ENCODE data around the gene ARHGAP26.

ARHGAP26 gene

DNA sequence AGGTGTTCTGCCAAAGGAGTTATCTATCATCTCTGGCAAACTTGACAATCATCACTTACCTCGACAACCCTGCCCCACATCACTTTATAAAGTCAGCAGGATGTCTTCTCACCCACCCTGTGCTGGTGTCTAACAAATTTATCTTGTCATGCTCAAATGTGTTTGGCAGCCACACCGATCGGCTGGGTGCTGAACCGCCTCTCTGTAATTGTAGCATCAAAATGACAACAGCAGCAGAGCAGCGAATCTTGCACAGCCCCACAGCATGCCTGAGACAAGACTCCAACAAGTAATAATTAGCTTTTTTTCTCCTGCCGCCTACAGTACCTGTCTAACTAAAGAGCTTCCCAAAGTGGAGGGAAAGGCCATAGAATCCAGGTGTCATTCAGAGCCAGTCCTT lies 457.1 kb downstream of the ARHGAP26 start:
- no peaks in the 10 kb centered on the region for H3K27me3 Mint-ChIP-seq
- peaks cover 9% of the 10 kb centered on the region for H3K36me3 Mint-ChIP-seq
- no peaks in the 10 kb centered on the region for H3K9me3 Mint-ChIP-seq (ENCODE audit: low read depth)
- H3K4me1 Mint-ChIP-seq (ENCODE audit: low read depth): peaks cover 39% of the 10 kb centered on the region
- peak overlapping the region; percentile 36 for H3K27ac Mint-ChIP-seq
- no peak overlapping the region for H3K4me3 Mint-ChIP-seq

- Mint-ChIP-seq H3K4me3 (no peak overlapping the region), H3K9me3 (ENCODE audit: low read depth) (no peaks in the 10 kb centered on the region), H3K27me3 (no peaks in the 10 kb centered on the region), H3K27ac (peak overlapping the region; percentile 52), H3K36me3 (peaks cover 9% of the 10 kb centered on the region), H3K4me1 (ENCODE audit: low read depth) (peaks cover 28% of the 10 kb centered on the region)
Measured at GRCh38 chr5:143228597-143229293, 458.6 kb downstream of the ARHGAP26 start.

DNA sequence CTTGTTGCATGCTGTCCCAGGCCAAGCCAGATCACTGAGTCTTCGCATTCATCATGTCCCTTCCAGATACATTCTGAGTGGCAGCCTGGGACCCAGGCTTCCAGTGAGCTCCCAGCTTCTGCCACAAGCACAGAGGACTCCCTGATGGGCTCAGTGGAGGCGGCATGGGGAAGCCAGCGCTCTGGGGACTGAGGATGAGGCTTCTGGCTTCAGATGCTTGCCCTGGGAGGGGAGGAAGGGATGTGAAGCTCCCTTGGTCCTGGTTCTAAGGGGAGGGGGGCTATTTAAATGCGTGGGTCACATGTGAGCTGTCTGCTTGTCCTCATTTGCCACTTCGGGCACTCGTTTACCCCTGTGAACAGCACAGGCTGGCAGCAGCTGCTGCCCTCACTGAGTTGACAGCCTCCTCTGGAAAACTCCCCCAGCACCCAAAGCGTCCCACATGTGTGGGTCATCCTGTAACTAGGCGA lies 459.3 kb downstream of the ARHGAP26 start:
- Mint-ChIP-seq H3K4me1 (ENCODE audit: low read depth) (peaks cover 28% of the 10 kb centered on the region), H3K27ac (peak overlapping the region; percentile 84), H3K4me3 (peak overlapping the region; percentile 73), H3K9me3 (ENCODE audit: low read depth) (no peaks in the 10 kb centered on the region), H3K36me3 (peaks cover 4% of the 10 kb centered on the region), H3K27me3 (no peaks in the 10 kb centered on the region)

- Mint-ChIP-seq H3K4me1 (ENCODE audit: low read depth) (peaks cover 28% of the 10 kb centered on the region), H3K9me3 (ENCODE audit: low read depth) (no peaks in the 10 kb centered on the region)
Measured at GRCh38 chr5:143229896-143230675, 459.9 kb downstream of the ARHGAP26 start.

GRCh38 chr5:143230676-143230996 lies 460.5 kb downstream of the ARHGAP26 start:
- Mint-ChIP-seq H3K4me3 (no peak overlapping the region), H3K36me3 (no peaks in the 10 kb centered on the region), H3K27ac (no peak overlapping the region), H3K4me1 (ENCODE audit: low read depth) (peaks cover 28% of the 10 kb centered on the region), H3K27me3 (no peaks in the 10 kb centered on the region), H3K9me3 (ENCODE audit: low read depth) (no peaks in the 10 kb centered on the region)

More at GRCh38 chr5:143229896-143230675, 459.9 kb downstream of the ARHGAP26 start:
- Mint-ChIP-seq H3K27me3 (no peaks in the 10 kb centered on the region), H3K36me3 (no peaks in the 10 kb centered on the region), H3K27ac (peak overlapping the region; percentile 84), H3K4me3 (peak overlapping the region; percentile 73)

GRCh38 chr5:143231416-143231815 lies 461.2 kb downstream of the ARHGAP26 start:
- Mint-ChIP-seq H3K27me3 (no peaks in the 10 kb centered on the region), H3K27ac (no peak overlapping the region), H3K4me1 (ENCODE audit: low read depth) (peaks cover 28% of the 10 kb centered on the region), H3K36me3 (peaks cover 2% of the 10 kb centered on the region), H3K4me3 (no peak overlapping the region), H3K9me3 (ENCODE audit: low read depth) (no peaks in the 10 kb centered on the region)

GRCh38 chr5:143231973-143232812 lies 462.0 kb downstream of the ARHGAP26 start:
- Mint-ChIP-seq H3K4me1 (ENCODE audit: low read depth) (peaks cover 28% of the 10 kb centered on the region), H3K4me3 (no peak overlapping the region), H3K36me3 (peaks cover 4% of the 10 kb centered on the region), H3K27ac (no peak overlapping the region), H3K27me3 (peaks cover 1% of the 10 kb centered on the region), H3K9me3 (ENCODE audit: low read depth) (no peaks in the 10 kb centered on the region)

DNA sequence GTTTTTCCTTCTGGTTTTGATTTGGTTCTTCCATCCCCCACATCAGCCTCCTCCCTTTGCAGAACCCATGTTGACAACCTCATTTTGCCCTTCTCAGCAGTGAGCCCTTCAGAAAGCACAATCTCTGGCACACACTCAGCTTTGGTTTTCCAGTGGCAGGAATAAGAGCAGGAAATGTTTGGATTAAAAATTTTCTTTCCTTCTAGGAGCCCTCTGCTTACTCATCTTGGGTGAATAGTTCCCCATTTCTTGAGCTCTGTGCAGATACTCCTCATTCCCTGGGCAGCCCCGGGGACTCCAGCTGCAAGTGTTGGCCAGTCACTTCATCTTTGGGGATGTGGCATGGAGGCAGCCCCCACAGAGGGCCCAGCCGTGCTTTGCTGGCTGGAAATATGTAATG lies 462.9 kb downstream of the ARHGAP26 start:
- peaks cover 4% of the 10 kb centered on the region for H3K36me3 Mint-ChIP-seq
- H3K9me3 Mint-ChIP-seq (ENCODE audit: low read depth): no peaks in the 10 kb centered on the region
- H3K27ac Mint-ChIP-seq: no peak overlapping the region
- H3K27me3 Mint-ChIP-seq: peaks cover 1% of the 10 kb centered on the region
- peaks cover 27% of the 10 kb centered on the region for H3K4me1 Mint-ChIP-seq (ENCODE audit: low read depth)
- no peak overlapping the region for H3K4me3 Mint-ChIP-seq

- H3K27me3 Mint-ChIP-seq: peaks cover 1% of the 10 kb centered on the region
Measured at GRCh38 chr5:143234162-143234842, 464.1 kb downstream of the ARHGAP26 start.

GRCh38 chr5:143235423-143235822 lies 465.2 kb downstream of the ARHGAP26 start:
- Mint-ChIP-seq H3K27ac (no peak overlapping the region), H3K4me3 (no peak overlapping the region), H3K9me3 (ENCODE audit: low read depth) (no peaks in the 10 kb centered on the region), H3K4me1 (ENCODE audit: low read depth) (peaks cover 7% of the 10 kb centered on the region), H3K36me3 (peaks cover 6% of the 10 kb centered on the region), H3K27me3 (peaks cover 1% of the 10 kb centered on the region)

More at GRCh38 chr5:143234162-143234842, 464.1 kb downstream of the ARHGAP26 start:
- Mint-ChIP-seq H3K9me3 (ENCODE audit: low read depth) (no peaks in the 10 kb centered on the region), H3K4me1 (ENCODE audit: low read depth) (peaks cover 17% of the 10 kb centered on the region), H3K36me3 (peaks cover 6% of the 10 kb centered on the region), H3K4me3 (no peak overlapping the region), H3K27ac (no peak overlapping the region)

DNA sequence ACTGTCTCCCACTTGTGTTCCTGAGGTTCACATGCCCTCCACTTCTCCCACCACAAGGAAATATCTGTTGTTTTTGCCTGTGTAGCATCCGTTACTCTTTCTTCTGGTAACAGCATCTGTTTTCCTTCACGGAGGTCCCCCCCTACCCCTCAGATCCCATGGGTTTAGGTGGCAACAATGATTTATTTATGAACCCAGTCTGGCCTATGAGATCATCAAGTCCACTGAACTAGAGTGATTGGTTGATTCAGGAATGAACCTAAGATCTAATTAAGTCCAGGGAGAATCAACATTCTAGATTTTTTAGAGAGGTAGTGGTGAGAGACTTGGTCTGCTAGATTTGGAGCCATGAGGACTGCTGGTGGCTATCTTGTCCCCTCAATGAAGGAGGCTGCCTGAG lies 466.5 kb downstream of the ARHGAP26 start:
- Mint-ChIP-seq H3K27ac (no peak overlapping the region), H3K4me3 (no peak overlapping the region)

DNA sequence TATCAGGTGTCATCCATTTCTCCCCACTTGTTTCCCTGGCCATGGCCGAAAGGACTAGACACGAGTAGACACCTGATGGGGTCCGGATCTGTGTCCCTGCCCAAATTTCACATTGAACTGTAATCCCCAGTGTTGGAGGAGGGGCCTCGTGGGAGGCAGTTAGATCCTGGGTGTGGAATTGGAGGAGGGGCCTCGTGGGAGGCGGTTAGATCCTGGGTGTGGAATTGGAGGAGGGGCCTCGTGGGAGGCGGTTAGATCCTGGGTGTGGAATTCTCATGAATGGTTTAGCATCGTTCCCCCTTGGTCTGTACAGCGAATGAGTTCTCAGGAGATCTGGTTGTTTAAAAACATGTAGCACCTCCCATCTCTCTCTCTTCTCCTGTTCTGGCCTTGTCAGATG lies 467.5 kb downstream of the ARHGAP26 start:
- Mint-ChIP-seq H3K4me3 (no peak overlapping the region), H3K27ac (no peak overlapping the region), H3K27me3 (peaks cover 1% of the 10 kb centered on the region), H3K36me3 (peaks cover 6% of the 10 kb centered on the region), H3K4me1 (ENCODE audit: low read depth) (no peaks in the 10 kb centered on the region), H3K9me3 (ENCODE audit: low read depth) (no peaks in the 10 kb centered on the region)

More for the DNA sequence above, 466.5 kb downstream of the ARHGAP26 start:
- peaks cover 6% of the 10 kb centered on the region for H3K36me3 Mint-ChIP-seq
- no peaks in the 10 kb centered on the region for H3K9me3 Mint-ChIP-seq (ENCODE audit: low read depth)
- H3K27me3 Mint-ChIP-seq: peaks cover 1% of the 10 kb centered on the region
- no peaks in the 10 kb centered on the region for H3K4me1 Mint-ChIP-seq (ENCODE audit: low read depth)

- Mint-ChIP-seq H3K4me1 (ENCODE audit: low read depth) (no peaks in the 10 kb centered on the region), H3K27me3 (peaks cover 1% of the 10 kb centered on the region), H3K27ac (no peak overlapping the region), H3K36me3 (peaks cover 6% of the 10 kb centered on the region), H3K4me3 (no peak overlapping the region), H3K9me3 (ENCODE audit: low read depth) (no peaks in the 10 kb centered on the region)
Measured at GRCh38 chr5:143238620-143239019, 468.4 kb downstream of the ARHGAP26 start.

DNA sequence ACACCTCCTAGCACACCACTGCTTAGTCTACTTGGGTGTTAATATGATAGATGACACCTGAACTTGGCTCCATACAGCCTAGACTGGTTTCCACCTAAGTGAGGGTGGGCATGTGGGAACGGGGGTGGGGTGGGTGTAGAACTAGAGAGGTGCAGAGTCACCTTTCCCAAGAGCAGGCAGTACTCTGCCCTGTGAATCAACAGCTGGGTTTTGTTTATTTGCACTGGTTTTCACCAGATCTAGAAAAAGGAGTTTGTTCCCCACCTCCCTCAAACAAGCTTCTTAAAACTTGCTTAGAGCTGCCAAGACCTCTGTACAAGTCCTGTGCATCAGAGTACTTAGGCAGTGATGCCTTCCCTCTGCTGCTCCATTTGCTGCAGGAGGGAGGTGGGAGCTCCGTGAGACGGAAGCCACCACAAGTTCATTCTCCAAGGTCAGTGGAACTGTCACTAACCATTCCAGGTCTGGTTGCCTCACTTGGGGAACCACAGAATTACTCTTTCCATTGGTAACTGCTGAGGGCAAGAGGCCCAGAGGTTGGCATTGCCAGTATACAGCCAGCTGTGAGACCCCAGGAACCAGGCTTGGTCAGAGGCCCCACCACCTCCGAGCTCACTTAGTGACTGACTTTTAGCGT lies 469.8 kb downstream of the ARHGAP26 start:
- Mint-ChIP-seq H3K9me3 (ENCODE audit: low read depth) (no peaks in the 10 kb centered on the region), H3K4me3 (no peak overlapping the region), H3K27me3 (peaks cover 1% of the 10 kb centered on the region), H3K36me3 (peaks cover 6% of the 10 kb centered on the region), H3K27ac (no peak overlapping the region), H3K4me1 (ENCODE audit: low read depth) (no peaks in the 10 kb centered on the region)
